ENCODE results near the gene NCOA5.

The NCOA5 gene

DNA sequence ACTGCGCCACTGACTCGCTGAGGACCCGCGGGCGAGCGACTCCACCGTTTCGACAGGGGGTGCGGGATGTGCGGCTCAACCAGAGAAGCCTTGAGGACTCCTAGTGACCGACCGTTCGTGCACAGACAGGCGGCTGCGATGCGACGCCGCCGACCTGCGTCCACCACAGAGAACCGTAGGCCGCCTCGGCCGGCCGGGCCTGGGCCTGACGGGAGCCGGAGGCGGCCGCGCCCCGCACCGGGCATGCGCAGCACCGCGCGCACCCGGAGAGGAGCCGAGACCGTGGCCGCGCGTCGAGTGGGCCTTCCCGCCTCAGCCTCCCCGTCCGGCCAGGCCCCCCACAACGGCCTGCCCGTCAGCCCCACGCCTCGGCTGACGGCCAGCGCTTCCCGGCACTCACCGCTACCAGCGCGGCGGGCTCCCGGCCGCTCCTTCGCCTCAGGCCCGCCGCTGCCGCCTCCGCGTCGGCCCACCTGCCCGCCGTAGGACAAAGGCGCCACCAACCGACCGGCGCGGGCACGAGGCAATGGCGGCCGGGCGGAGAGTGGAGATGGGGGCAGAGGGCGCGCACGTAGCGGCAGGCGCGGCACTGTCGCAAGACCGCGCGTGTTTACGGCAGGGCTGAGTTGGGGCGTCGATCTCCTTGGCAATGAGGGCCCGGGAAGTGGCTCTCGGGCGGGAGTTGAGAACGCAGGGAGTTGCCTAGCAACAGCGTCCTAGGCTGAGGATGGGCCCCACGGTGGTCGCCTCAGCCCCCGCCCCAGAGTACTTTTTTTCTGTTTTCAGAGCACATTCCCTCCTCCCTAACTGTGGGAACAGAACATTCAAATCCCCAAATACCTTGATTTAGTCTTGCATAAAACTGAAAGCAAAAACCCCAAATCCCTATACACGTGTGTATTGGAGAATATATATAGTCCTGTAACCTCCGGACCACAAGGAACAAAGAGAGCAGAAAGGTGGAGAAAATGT, at the start of gene NCOA5:
NCOA5 (minus strand) TSS at position 546 of the 972 bp plus-strand sequence. CDS start 10,538 bp downstream, outside the sequence.
- peak; percentile 91 for DNase-seq

DNA sequence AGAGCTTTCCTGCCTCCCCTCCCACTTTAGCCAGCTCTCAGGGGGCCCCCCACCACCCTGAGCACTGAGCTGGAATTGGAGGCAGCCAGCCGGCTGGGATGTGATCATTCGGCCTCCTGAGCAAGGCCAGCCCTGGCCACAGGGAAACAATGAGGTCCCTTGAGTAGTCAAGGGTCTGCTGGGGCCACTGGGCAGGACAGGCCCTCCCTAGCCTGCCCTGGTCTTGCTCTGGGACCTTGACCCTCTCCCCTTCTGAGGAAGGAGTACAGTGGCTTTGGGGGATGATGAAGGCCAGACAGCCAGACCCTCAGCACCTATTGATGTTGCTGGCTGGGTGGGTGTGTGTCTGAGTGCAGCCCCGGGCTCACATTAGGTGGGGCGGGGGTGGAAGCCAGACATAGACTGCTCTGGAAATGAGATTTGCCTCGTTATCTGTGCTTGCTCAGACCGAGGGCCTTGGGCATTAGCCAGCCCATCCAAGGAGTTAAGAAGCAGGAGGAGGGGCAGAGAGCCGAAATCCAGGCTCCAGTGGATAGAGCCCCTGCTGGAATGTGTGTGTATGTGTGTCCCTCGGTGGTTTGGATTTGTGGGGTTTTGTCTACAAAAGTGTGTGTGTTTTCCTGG, 49.6 kb upstream of the NCOA5 start:
- DNase-seq: no peak

- no peak for DNase-seq
Measured at GRCh38 chr20:46137816-46138215, 48.1 kb upstream of the NCOA5 start.

- no peak for DNase-seq
Measured at GRCh38 chr20:46135856-46136633, 46.3 kb upstream of the NCOA5 start.

- no peak for DNase-seq
Measured at GRCh38 chr20:46134716-46135115, 45.0 kb upstream of the NCOA5 start.

DNA sequence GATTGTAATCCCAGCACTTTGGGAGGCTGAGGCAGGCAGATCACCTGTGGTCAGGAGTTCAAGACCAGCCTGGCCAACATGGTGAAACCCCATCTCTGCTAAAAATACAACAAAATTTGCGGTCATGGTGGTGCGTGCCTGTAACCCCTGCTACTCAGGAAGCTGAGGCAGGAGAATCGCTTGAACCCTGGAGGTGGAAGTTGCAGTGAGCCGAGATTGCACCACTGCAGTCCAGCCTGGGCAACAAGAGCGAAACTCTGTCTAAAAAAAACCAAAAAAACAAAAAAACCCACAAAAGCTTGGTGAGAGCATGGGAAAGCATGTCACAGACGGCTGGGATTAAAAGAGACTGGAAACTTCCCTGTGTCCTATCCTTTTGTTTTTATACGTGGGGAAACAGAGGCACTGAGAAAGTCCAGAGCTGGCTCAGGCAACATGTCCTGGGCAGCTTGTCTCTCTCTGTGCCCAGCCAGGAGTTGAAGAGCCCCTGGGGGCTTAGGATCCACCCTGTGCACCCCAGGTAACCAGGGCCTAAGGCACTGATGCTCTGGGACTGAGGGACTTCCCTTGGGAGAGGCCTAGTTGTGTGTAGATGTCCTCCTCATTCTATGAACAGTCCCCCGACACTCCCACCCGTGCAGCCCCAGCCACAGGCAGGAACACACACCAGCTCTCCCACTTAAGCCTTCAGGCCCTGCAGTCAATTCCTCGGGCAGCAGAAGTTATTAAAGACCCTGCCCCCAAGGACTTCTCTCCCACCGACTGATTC, 44.3 kb upstream of the NCOA5 start:
- DNase-seq: no peak

DNA sequence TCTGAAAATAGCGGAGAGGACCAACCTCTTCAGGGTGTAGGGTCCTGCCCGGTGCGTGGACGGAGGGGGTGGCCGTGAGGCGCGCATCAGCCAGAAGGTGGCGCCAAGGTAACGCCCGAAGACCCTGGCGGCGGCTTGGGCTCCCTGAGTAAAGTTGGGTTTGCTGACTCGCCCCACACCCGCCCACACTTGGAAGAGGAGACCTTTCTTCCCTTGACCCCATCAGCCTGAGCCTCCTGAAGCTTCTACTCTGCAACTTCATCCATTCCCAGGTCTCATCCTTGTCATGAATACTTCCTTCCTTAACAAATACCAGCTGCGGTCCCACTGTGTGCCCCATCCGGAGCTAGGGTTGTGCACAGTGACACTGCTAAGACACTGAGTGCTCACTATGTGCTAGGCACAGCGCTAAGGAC, 43.0 kb upstream of the NCOA5 start:
- DNase-seq: peak; percentile 56

DNA sequence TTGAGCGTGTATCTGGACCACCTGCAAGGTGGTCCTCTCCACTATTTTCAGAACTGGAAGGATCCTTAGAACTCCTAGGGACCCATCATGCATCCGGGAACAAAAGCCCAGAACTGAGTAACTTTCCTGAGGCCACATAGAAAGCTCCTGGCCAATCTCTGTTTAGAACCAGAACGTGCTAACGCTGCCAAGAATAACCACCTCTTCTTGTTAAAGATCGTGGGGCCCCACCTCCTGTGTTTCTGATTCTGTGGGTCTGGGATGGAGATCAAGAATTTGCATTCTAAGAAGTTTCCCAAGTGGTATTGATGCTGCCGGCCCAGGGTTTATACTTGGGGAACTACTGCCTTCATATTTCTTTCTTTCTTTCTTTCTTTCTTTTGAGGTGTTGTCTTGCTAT, 41.6 kb upstream of the NCOA5 start:
- DNase-seq: no peak

GRCh38 chr20:46130534-46130933, 40.8 kb upstream of the NCOA5 start:
- DNase-seq: no peak

DNA sequence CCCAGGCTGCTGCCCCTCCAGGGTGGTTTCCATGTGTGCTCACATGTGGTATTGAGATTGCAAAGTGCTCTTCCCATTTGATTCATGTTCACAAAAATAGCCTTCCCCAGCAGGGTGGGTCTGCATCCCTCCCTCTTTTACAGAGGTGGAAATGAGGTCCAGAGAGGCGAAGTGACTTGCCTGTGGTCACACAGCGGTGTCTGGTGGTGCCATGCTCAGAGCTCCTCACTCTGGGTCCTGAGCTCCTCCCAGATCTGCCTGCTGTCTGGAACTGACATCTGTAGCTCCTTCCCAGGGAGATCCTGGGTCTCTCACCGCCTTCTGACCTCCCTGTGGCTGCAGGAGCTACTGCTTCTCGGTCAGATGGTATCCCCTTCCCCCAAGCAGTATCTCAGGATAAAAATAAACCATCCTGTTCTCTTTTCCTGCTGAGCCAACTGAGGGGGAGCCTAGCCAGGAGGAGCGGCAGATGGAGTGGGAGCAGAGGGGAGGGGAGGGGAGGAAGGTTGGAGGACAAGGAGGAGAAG, 40.3 kb upstream of the NCOA5 start:
- no peak for DNase-seq

- no peak for DNase-seq
Measured at GRCh38 chr20:46128310-46129151, 38.8 kb upstream of the NCOA5 start.

DNA sequence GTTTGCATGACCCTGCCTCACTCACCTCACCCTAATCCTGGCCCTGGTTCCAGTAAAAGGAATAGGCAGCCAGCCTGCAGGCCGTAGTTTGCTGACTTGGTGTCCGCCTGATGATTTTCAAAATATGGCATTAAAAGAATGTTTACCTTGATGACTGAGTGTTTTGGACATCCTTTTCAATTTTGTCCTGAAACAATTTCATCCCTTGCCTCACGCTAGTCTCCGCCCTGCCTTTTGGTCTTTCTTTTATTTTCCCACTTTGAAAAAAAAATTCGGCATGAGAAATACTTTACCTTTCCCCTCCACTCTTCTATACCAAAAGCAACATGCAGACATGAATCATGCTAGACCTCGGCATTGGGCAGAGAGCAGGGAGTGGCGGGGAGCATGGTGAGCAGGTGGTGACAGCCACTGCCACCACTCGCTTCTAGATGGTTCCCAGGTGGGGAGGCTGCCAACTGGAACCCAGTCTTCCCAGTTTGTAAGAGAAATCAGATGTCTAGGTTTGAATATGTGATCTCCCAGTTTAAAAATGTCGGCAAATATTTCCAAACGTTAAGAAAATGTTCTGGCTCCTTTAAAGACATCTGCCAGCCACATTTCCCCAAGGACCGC, 37.7 kb upstream of the NCOA5 start:
- no peak for DNase-seq

GRCh38 chr20:46126440-46127056, 36.8 kb upstream of the NCOA5 start:
- no peak for DNase-seq

DNA sequence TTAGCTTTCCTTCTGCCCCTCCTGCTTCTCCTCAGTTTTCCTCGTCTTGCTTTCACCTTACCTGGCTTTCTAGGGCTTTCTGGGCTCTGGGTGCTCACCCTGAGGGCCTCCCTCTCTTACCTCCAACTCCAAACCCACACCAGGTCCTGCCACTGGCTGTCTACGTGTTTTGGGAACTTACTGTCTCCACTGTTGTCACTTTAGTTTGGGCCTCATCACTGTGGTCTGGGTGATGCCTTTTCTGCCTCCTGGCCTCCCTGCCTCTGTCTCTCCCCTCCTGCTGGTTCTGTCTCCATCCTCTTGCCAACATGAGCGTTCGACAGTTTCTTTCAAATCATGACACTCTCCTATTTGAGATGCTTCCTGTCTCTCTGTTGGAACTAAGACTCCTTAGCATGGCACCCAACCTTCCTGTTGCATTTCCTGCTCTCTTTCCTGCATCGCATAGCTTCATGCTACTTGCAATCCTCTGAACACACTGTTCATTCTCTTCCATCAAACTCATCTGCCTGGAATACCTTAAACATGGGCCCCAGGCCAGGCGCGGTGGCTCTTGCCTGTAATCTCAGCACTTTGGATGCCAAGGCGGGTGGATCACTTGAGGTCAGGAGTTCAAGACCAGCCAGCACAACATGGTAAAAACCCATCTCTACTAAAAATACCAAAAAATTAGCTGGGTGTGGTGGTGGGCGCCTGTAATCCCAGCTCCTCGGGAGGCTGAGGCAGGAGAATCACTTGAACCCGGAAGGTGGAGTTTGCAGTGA, 33.9 kb upstream of the NCOA5 start:
- DNase-seq: no peak

DNA sequence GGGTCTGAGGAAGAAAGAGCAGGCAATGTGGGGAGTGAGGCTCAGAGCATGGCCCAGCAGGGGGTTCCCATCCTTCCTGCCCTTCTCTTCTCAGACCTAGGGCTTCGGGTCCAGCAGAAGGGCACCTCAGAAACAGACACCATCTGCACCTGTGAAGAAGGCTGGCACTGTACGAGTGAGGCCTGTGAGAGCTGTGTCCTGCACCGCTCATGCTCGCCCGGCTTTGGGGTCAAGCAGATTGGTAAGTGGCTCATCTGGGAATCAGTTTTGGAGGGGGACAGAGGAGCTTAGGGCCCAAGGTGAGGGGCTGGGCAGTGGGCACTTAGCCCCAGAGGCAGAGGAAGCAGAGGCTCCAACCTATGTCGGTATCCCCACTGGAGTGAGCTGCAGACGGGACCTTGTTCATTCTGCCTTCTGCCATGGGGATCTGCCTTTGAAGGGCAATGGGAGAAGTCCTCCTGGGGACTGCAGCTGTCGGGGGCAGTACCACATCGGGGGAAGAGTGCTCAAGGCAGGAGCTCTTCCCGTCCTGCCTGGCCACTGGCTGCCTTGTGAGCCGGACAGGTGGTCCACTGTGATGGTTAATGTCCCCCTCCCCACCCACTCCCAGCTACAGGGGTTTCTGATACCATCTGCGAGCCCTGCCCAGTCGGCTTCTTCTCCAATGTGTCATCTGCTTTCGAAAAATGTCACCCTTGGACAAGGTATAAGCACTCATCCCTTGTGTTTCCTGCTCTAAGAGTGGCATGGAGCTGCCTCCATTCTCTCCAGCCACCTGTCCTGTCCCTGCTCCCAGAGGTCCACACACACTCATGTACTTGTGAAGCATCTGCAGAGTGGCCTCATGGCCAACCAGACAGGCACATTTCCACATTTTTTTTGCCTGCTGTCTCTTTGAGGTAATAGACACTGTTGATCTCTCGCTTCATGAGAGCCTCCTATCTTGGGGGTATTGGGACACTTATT, 33.0 kb upstream of the NCOA5 start:
- no peak for DNase-seq

DNA sequence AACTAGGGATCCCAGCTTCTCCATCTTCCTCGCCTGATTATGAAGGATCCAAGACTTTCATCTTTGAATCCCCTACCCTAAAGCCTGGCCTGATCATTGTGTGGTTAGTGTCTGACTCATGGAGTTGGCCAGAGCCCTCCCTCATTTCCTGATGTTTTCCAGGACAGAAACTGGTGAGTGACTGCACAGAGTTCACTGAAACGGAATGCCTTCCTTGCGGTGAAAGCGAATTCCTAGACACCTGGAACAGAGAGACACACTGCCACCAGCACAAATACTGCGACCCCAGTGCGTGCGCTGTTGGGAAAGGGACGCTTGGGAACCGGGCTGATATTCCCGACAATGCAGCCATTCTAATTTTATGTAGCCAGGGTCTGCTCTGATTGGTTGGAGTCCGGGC, 32.3 kb upstream of the NCOA5 start:
- no peak for DNase-seq

DNA sequence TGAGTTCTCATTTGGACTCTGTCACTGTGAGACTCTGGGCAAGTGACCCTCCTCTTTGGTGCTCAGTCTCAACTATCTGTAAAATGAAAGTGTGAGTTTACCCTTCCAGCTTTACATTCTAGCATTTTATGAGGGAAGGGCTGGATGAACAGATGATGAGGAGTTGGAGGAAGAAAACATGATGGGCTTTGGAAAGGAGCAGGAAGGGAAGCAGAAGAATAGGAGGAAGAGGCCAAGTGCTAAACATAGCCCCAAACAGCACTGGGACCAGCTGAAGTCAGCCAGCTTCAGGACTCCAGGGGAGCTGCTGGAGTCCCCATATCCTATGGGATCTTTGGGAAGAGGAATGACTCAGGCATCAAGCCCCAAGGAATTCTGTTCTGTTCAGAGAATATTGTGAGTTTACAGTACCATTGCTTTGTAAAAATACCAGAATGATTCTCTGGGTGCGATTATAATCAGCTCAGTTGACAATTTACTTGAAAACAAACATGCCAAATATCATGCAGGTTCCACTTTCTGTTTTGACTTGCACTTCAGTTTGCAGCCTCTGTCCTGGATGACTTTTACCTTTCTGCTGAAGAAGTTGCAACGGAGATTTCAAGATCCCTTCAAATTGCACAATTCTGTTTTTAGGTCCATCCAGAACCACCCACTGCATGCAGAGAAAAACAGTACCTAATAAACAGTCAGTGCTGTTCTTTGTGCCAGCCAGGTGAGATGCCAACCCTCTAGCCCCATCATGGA, 31.6 kb upstream of the NCOA5 start:
- DNase-seq: no peak

GRCh38 chr20:46120136-46120535, 30.4 kb upstream of the NCOA5 start:
- no peak for DNase-seq
